HepG2 (cell line): Measurements from ENCODE around the gene FAM53B.

Experiments used
- CBFB ChIP-seq: sonication (generic); formaldehyde crosslinking; IDR thresholded peaks from 2 replicates; pipeline ENCODE4 v1.4.0; 2020; ENCODE audit warnings: missing genetic modification reagents
- CEBPB ChIP-seq: IDR thresholded peaks from 2 replicates; pipeline ENCODE4 v1.6.1; 2011; ENCODE audit warnings: low read depth, low read length, improper control_type of control experiment, borderline replicate concordance
- POLR2A ChIP-seq, 2 experiments: IDR thresholded peaks; 2 replicates each; pipeline ENCODE4 v1.6.1; 2011; ENCODE audit warnings: low read depth in 2 of 2, low read length in 2 of 2, mild to moderate bottlenecking in 1 of 2, moderate library complexity in 1 of 2; ENCODE audit not compliant: insufficient read depth in 1 of 2
- SOX13 ChIP-seq, 3 experiments: fragments of 450-650 bp in 1 of 3; sonication (generic) in 1 of 3; formaldehyde crosslinking in 1 of 3; IDR thresholded peaks in 2 of 3; conservative IDR thresholded peaks in 1 of 3; 2 replicates each; pipeline versions ENCODE4 v1.5.0 to v1.6.1; 2016 to 2020; ENCODE audit warnings: antibody characterized with exemption in 1 of 3, mild to moderate bottlenecking in 1 of 3, missing compliant biosample characterization in 1 of 3, missing genetic modification reagents in 1 of 3, moderate library complexity in 1 of 3
- TCF7L2 ChIP-seq: IDR thresholded peaks from 2 replicates; pipeline ENCODE4 v1.6.1; 2011; ENCODE audit warnings: mild to moderate bottlenecking, low read depth, low read length, moderate library complexity
- ZNF264 ChIP-seq: sonication (generic); formaldehyde crosslinking; IDR thresholded peaks from 2 replicates; pipeline ENCODE4 v1.4.0; 2020; ENCODE audit warnings: missing genetic modification reagents
- ZNF510 ChIP-seq: sonication (generic); formaldehyde crosslinking; IDR thresholded peaks from 2 replicates; pipeline ENCODE4 v1.4.0; 2020; ENCODE audit warnings: low read depth, mild to moderate bottlenecking, missing genetic modification reagents
- ZNF607 ChIP-seq: sonication (generic); formaldehyde crosslinking; IDR thresholded peaks from 2 replicates; pipeline ENCODE4 v1.5.1; 2020; ENCODE audit warnings: missing genetic modification reagents, mild to moderate bottlenecking, borderline replicate concordance
- TF ChIP-seq, protein P1 (sequence below): IDR thresholded peaks from 2 replicates; pipeline ENCODE4 v1.6.1; 2012; ENCODE audit warnings: low read length, improper control_type of control experiment

DNA sequence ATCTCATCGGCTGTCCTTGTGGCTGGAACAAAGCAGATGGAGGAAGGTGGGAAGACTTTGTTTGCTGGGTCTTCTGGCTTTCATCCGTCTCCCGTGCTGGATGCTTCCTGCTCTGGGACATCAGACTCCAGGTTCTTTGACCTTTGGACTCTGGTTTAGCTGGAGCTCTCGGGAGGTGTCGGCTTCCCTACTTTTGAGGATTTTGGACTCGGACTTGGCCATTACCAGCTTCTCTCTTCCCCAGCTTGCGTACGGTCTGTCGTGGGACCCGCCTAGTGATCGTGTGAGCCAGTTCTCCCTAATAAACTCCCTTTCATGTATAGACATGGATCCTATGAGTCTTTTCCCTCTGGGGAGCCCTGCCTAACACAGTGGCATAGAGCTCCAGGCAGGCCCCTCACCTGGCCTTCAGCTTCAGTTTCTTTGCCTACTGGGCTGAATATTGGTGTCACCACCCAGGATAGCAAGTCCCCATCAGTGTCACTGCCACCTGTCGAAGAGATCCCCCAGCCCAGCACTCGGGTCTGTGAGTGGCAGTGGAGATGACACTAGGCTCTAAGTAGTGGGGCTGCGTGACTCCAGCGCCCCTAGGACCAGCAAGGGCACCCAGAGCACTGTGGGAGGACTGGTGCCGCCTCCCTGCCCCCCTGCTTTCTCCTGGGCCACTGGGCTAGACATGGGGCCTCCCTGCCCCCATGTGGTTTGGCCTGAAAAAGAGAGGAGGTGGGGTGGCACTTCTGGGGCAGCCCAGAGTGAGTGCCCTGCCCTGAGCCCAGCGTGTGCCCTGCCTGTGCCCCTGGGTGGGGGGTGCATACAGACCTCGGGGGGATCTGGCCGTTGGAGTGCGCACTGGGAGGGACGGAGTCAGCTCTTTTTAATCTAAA, 147.0 kb downstream of the FAM53B start:
- TF ChIP-seq ZNF264 (CRISPR knock-in tag): no peak
- no peak for TF ChIP-seq POLR2A (IDR thresholded peaks at IDR 0.05; ENCODE audit: insufficient read depth in 1 of 2, low read depth in 2 of 2, low read length in 2 of 2)
- no peak for TF ChIP-seq ZNF607
- no peak for TF ChIP-seq TCF7L2
- TF ChIP-seq CEBPB: no peak
- TF ChIP-seq, protein P1, sequence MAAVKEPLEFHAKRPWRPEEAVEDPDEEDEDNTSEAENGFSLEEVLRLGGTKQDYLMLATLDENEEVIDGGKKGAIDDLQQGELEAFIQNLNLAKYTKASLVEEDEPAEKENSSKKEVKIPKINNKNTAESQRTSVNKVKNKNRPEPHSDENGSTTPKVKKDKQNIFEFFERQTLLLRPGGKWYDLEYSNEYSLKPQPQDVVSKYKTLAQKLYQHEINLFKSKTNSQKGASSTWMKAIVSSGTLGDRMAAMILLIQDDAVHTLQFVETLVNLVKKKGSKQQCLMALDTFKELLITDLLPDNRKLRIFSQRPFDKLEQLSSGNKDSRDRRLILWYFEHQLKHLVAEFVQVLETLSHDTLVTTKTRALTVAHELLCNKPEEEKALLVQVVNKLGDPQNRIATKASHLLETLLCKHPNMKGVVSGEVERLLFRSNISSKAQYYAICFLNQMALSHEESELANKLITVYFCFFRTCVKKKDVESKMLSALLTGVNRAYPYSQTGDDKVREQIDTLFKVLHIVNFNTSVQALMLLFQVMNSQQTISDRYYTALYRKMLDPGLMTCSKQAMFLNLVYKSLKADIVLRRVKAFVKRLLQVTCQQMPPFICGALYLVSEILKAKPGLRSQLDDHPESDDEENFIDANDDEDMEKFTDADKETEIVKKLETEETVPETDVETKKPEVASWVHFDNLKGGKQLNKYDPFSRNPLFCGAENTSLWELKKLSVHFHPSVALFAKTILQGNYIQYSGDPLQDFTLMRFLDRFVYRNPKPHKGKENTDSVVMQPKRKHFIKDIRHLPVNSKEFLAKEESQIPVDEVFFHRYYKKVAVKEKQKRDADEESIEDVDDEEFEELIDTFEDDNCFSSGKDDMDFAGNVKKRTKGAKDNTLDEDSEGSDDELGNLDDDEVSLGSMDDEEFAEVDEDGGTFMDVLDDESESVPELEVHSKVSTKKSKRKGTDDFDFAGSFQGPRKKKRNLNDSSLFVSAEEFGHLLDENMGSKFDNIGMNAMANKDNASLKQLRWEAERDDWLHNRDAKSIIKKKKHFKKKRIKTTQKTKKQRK: no peak
- TF ChIP-seq SOX13 (IDR thresholded peaks at IDR 0.05): no peak
- no peak for TF ChIP-seq SOX13 (CRISPR knock-in tag; conservative IDR thresholded peaks at IDR 0.05 in 1 of 2, IDR thresholded peaks at IDR 0.05 in 1 of 2)
- TF ChIP-seq CBFB: no peak
- no peak for TF ChIP-seq ZNF510 (CRISPR knock-in tag)
